MCF 10A (cell line): Measurements from ENCODE around the gene CRACR2B. TPM values are rescaled to one million over a fixed set of nuclear protein-coding genes. Genes with fewer than 3 reads are reported as not detected.

Experiments
- BruUV-seq: library from RNA; stranded (reverse); fragments of 400-500 nt; replicated peaks from 2 replicates; lab custom pipeline; 2021; lab: Mats Ljungman, UMichigan
- CTCF ChIA-PET: fragments of 300-600 bp; sonication (Branson Sonifier 250); formaldehyde crosslinking; extraction: SDS; loops from one replicate; lab custom pipeline; 2021; ENCODE audit warnings: antibody characterized with exemption, inconsistent platforms; lab: Yijun Ruan, JAX
- POLR2A ChIA-PET: fragments of 300-600, 350-650 bp; sonication (Branson Sonifier 250); formaldehyde crosslinking; extraction: SDS; loops from one replicate; lab custom pipeline; 2020; ENCODE audit warnings: antibody characterized with exemption, inconsistent platforms; lab: Yijun Ruan, JAX
- DNase-seq: peaks from one replicate; pipeline ENCODE4 v3.0.0-alpha.2; 2018; ENCODE audit not compliant: unreplicated experiment
- H3K27ac Mint-ChIP-seq: one replicate; pipeline ENCODE4 v1.8.0; 2022; ENCODE audit warnings: mild to moderate bottlenecking, low read depth, mixed read lengths; ENCODE audit not compliant: unreplicated experiment
- H3K27me3 Mint-ChIP-seq: one replicate; pipeline ENCODE4 v1.8.0; 2022; ENCODE audit warnings: mixed read lengths; ENCODE audit not compliant: insufficient read depth, unreplicated experiment
- H3K36me3 Mint-ChIP-seq: one replicate; pipeline ENCODE4 v1.8.0; 2022; ENCODE audit warnings: mild to moderate bottlenecking, moderate library complexity, mixed read lengths; ENCODE audit not compliant: insufficient read depth, unreplicated experiment
- H3K4me1 Mint-ChIP-seq: one replicate; pipeline ENCODE4 v1.8.0; 2022; ENCODE audit warnings: mixed read lengths; ENCODE audit not compliant: insufficient read depth, unreplicated experiment
- H3K4me3 Mint-ChIP-seq: one replicate; pipeline ENCODE4 v1.8.0; 2022; ENCODE audit warnings: mild to moderate bottlenecking, moderate library complexity, mixed read lengths; ENCODE audit not compliant: unreplicated experiment
- H3K9me3 Mint-ChIP-seq: one replicate; pipeline ENCODE4 v1.8.0; 2022; ENCODE audit warnings: mixed read lengths; ENCODE audit not compliant: unreplicated experiment
- CTCF ChIP-seq: fragments of 200-600 bp; IDR thresholded peaks from one replicate; pipeline ENCODE4 v1.8.0; 2022; ENCODE audit warnings: antibody characterized with exemption, mild to moderate bottlenecking; ENCODE audit not compliant: unreplicated experiment
- intact Hi-C: fragments of 100-400 bp; cut with micrococcal nuclease; formaldehyde crosslinking; loops from 2 replicates; pipeline ENCODE4 v1.14.1; 2022
- total RNA-seq: library from RNA; stranded (reverse); gene quantifications from 2 replicates; pipeline ENCODE4 v1.2.3, GENCODE V29; 2022

The CRACR2B gene
- total RNA-seq, 1 experiment from 2014 or later = 1.2 TPM

DNA sequence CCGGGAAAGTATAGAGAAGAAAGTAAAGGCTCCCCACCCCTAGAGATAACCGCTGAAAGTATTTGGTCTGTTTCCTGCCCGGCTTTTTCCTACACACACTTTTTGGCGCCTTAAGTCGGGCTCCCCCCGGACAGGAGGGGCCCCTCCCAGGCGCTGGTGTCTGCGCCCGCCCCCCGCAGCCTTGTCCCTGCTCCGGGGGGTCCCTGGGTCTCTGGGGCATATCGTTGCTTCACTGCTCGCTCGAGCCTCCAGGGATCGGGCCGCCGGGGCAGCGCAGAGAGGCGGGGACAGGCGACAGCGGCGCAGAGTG, 928 bp upstream of the CRACR2B start:
- ChIA-PET CTCF (no interaction called here), POLR2A (no interaction called here)
- TF ChIP-seq CTCF = no peak
- Mint-ChIP-seq H3K4me1 (peaks cover 9% of the 10 kb centered on the region), H3K4me3 (no peak overlapping the region), H3K36me3 (peaks cover 34% of the 10 kb centered on the region), H3K27ac (no peak overlapping the region), H3K9me3 (no peaks in the 10 kb centered on the region), H3K27me3 (no peaks in the 10 kb centered on the region)
- intact Hi-C loops = no loop called here
- DNase-seq = no peak
- BruUV-seq = no TSS peak

DNA sequence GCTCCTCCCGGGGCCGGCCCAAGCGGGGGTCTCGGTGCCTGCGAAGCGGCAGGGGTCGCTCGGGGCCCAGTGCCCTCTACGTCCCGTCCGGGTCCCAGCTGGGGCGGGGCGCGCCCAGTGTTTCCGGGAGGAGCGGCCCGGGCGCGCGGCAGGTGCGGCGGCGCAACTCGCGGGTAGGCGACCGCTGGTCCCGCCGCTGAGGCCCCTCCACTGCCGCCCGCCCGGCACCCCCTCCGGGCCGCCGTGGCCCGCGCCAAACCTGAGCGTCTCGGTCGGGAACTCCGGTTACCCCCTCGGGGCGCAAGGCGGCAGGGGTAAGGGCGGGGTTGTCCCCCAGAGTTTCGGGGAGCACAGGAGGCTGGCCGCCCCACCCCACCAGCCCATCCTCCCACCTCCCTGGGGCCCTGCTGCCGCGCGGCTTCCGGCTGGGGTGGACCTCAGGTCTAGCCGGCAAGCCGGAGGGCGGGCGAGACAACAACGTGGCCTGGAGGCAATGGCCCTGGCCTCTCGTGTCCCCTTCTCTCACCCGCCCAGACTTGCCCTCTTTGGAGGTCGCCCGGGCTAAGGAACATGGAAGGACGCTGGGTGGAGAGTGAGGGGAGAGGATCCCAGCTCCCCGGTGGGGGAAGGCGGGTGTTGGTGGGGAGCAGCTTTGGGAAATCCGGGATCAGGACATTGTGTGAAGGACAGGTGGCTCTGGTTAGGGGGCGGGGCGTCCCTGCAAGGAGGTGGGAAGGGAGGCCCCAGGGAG, 398 bp upstream of the CRACR2B start:
- Mint-ChIP-seq H3K4me1 (peaks cover 12% of the 10 kb centered on the region), H3K9me3 (no peaks in the 10 kb centered on the region), H3K27me3 (no peaks in the 10 kb centered on the region), H3K36me3 (peaks cover 31% of the 10 kb centered on the region), H3K4me3 (peak overlapping the region; percentile 36), H3K27ac (no peak overlapping the region)
- CTCF ChIA-PET = interaction anchor here (0.7 kb wide), 1 partner anchor 370 kb away, joined by 9 read pairs; no protein-coding TSS in a partner anchor
- intact Hi-C loops = no loop called here
- TF ChIP-seq CTCF = no peak
- BruUV-seq = no TSS peak
- POLR2A ChIA-PET = interaction anchor here (0.6 to 1.2 kb wide), 3 partner anchors 71 to 169 kb away, joined by 3 read pairs; partner anchors contain the start of gene EPS8L2
- no peak for DNase-seq

DNA sequence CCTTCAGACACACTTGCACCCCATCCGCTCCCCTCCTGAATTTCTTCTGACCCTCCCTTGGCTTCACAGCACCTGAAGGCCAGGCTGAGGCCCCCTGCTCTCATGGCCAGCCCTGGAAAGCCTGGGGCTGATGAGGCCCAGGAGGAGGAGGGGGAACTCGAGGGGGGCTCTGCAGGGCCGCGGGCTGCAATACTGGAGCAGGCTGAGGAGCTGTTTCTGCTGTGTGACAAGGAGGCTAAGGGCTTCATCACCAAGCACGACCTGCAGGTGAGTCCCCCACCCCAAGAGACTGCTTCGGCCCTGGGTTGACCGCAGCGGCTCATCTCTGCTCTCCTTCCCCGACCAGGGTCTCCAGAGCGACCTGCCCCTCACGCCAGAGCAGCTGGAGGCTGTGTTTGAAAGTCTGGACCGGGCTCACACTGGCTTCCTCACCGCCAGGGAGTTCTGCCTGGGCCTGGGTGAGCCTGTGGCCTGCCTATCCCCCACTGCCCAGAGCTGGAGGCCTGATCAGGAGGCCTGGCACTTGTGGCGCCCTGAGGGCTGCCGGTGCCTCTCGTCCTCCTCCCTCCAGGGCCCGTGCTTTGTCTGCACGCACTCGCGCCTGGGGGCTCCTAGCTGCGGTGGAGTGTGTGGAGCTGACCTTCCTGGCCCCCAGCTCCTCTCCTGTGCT, 922 bp downstream of the CRACR2B start:
- CTCF ChIA-PET = no interaction called here
- H3K9me3 Mint-ChIP-seq = no peaks in the 10 kb centered on the region
- DNase-seq = no peak
- H3K36me3 Mint-ChIP-seq = peaks cover 18% of the 10 kb centered on the region
- H3K4me3 Mint-ChIP-seq = peak overlapping the region; percentile 36
- peaks cover 10% of the 10 kb centered on the region for H3K4me1 Mint-ChIP-seq
- intact Hi-C loops = no loop called here
- no peak overlapping the region for H3K27ac Mint-ChIP-seq
- TF ChIP-seq CTCF = no peak
- no TSS peak for BruUV-seq
- H3K27me3 Mint-ChIP-seq = no peaks in the 10 kb centered on the region
- POLR2A ChIA-PET = interaction anchor here (0.7 to 11.4 kb wide), 4 partner anchors 8 to 291 kb away, joined by 3 to 274 read pairs (median 3); partner anchors contain the start of genes EPS8L2, LRRC56 and PNPLA2

DNA sequence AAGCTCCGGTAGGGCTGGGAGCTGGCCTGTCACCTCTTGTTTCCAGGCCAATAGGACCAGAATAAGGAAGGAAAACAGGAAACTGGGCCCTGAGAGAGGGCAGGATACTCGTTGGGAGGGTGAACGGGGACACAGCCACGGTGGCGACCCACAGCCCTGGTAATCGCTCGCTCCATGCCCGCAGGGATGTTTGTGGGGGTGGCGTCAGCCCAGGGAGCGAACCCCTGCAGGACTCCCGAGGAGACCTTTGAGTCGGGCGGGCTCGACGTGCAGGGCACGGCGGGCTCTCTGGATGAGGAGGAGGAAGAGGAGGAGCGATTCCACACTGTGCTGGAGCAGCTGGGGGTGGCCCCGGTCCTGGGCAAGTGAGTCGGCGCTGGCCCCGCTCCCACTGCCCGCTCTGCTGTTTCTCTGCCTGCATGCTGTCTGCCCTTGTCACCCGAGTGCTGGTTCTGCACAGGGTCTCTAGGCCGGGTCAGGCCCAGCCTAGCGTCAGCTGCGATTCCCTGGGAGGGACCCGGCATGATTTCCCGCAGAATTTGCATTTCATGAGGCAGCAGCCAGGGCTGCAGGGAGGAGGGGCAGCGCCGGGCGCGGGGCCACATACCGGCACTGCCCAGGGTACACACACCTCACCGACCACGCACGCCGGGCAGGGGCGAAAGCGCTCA, 1.6 kb downstream of the CRACR2B start:
- no peak for TF ChIP-seq CTCF
- ChIA-PET CTCF (no interaction called here), POLR2A (interaction anchor here (1.0 to 11.4 kb wide), 3 partner anchors 8 to 32 kb away, joined by 3 to 274 read pairs (median 4); partner anchors contain the start of gene PNPLA2)
- BruUV-seq = no TSS peak
- Mint-ChIP-seq H3K4me1 (peaks cover 16% of the 10 kb centered on the region), H3K36me3 (peaks cover 20% of the 10 kb centered on the region), H3K27ac (no peak overlapping the region), H3K9me3 (no peaks in the 10 kb centered on the region), H3K4me3 (no peak overlapping the region), H3K27me3 (no peaks in the 10 kb centered on the region)
- no peak for DNase-seq
- intact Hi-C loops = no loop called here
